GM10266 (cell line): ENCODE results near the gene TBR1.
A peak's percentile ranks its signal among the peaks of the same experiment; 100 is the strongest.

ENCODE experiments used
- DNase-seq: peaks from one replicate; pipeline ENCODE4 v3.0.0; 2012; ENCODE audit errors: extremely low spot score
- TF ChIP-seq, protein P1 (sequence below): IDR thresholded peaks from 2 replicates; pipeline ENCODE4 v1.5.1; 2012; ENCODE audit warnings: mild to moderate bottlenecking, low read depth; ENCODE audit not compliant: control insufficient read depth, insufficient read depth; ENCODE audit errors: missing control alignments

Gene TBR1

DNA sequence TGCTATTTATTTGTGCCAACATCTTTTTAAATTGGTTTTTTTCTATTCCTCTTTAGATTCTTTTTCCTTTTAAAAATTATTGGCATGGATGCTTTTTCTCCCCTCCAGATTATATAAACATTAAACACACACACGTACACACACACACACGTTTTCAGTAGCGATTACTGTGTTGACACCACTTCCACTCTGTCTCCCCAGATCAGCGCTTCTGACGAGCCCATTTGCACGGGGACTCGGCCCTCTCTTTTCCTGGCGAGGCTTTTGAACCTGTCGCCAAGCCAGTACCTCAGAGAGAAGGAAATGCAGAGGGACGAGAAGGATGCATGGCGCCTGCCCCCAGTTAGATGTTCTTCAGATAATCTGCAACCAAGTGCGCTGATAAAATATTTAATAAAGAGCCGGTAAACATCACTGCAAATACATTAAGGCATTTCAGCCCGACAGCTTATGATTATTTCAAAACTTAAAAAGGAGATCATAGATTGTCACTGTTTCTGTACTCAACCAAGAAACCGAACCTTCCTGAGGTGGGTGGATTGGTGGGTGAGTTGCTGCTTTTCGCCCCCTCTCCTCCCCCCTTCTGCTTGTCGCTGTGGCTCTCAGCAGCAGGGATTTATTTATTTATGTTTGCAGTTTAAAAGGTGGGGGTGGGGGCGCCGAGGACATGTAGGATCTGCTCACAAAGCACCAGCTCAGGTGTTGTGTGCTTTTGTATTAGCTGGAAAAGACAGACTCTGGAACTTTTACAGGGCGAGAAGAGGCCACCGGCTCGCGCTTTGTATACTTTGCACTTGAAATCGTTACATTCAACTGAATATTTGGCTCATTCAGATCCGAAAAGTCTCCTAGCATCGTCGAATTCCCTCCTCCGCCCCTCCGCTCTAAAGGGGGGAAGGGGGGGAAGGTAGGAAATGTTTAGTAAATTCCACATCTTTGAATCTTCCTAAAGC is 787 bp upstream of the TBR1 start:
- DNase-seq, result peak; percentile 42

GRCh38 chr2:161416708-161417437 is 776 bp downstream of the TBR1 start:
- TF ChIP-seq, protein P1, sequence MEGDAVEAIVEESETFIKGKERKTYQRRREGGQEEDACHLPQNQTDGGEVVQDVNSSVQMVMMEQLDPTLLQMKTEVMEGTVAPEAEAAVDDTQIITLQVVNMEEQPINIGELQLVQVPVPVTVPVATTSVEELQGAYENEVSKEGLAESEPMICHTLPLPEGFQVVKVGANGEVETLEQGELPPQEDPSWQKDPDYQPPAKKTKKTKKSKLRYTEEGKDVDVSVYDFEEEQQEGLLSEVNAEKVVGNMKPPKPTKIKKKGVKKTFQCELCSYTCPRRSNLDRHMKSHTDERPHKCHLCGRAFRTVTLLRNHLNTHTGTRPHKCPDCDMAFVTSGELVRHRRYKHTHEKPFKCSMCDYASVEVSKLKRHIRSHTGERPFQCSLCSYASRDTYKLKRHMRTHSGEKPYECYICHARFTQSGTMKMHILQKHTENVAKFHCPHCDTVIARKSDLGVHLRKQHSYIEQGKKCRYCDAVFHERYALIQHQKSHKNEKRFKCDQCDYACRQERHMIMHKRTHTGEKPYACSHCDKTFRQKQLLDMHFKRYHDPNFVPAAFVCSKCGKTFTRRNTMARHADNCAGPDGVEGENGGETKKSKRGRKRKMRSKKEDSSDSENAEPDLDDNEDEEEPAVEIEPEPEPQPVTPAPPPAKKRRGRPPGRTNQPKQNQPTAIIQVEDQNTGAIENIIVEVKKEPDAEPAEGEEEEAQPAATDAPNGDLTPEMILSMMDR, result no peak
- DNase-seq, result no peak

More for the DNA sequence above, 787 bp upstream of the TBR1 start:
- TF ChIP-seq, protein P1, result no peak

DNA sequence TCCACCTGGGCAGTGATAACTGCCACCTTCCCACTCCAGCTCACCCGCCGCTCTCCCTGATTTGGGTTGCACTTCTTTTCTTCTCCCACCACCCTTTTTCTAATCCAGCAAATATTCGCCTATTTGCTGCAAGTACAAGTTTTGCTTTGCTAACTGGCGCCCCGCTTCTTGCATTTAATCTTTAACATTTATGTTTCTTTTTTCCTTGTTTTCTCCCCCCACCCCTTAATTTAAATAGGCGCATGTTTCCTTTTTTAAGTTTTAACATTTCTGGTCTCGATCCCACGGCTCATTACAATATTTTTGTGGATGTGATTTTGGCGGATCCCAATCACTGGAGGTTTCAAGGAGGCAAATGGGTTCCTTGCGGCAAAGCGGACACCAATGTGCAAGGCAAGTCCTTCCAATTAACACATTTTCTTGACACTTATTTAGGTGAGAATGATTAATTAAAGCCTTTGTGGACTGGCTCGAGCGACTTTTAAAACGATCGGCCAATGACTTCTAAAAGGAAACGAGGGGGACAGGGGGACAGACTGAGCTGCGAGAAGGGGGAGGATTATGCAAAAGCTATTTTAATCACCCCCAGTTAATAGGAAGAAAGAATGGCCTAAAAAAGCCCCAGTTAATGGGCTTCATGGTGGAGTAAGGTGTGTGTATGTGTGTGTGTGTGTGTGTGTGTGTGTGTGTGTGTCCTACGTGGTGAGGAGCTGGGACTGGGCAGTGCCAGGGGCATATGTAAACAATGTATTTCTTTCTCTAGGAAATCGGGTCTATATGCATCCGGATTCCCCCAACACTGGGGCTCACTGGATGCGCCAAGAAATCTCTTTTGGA is 1.6 kb downstream of the TBR1 start:
- no peak for DNase-seq
- TF ChIP-seq, protein P1, result no peak

GRCh38 chr2:161418275-161418714 is 2.2 kb downstream of the TBR1 start:
- no peak for DNase-seq
- TF ChIP-seq, protein P1, result no peak

DNA sequence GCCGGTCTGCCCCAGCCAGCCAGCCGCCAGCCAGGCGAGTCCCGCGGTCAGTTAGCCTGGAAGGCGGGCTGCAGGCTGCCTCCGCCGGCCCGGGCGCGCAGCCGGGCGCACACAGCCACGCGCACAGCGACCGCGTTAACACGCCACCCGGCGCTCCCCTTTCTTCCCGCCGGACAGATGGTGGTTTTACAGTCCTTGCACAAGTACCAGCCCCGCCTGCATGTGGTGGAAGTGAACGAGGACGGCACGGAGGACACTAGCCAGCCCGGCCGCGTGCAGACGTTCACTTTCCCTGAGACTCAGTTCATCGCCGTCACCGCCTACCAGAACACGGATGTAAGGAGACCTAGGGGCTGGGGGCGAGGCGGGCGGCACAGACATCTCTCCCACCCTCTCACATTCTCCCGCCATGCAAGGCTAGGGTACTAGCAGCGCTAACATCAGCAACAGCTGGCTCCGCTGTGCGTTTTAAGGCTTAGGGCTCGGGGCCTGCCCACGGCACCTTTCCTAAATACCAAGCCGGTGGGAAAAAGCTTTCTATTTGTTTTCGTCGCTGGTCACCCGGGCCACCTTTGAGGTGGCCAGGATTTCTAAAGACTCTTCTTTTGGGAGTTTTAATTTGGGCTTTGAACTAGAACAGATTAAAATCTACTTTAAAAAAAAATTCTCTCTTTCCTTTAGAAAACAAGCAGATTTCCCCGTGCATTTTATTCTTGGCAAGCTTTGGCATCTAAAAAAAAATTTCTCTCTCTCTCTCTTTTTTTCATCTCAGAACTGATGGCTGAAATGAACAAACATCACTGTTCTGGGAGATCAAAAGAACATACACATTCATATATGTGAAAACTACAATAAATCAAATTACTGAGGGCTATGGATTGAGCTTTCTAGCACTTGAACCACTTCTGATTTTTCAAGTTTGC is 2.9 kb downstream of the TBR1 start:
- DNase-seq, result peak; percentile 32
- TF ChIP-seq, protein P1, result no peak

- DNase-seq, result no peak
- TF ChIP-seq, protein P1, result no peak
These were observed 3.6 kb downstream of the TBR1 start for GRCh38 chr2:161419638-161420190.
